Breast epithelium (tissue), 3 donors: ENCODE data around the gene TNFAIP3.

Experiments
- CTCF ChIP-seq, 3 donors: fragments of 450-650 bp; IDR thresholded peaks; one replicate each; pipeline ENCODE4 v1.5.1; 2016 to 2017; ENCODE audit warnings: antibody characterized with exemption in 3 of 3, mild to moderate bottlenecking in 3 of 3, moderate library complexity in 3 of 3
- POLR2A ChIP-seq: fragments of 450-650 bp; IDR thresholded peaks from one replicate; pipeline ENCODE4 v1.6.1; 2016; ENCODE audit warnings: antibody characterized with exemption, mild to moderate bottlenecking, moderate library complexity

- TF ChIP-seq POLR2A (no peak), CTCF (IDR thresholded peaks at IDR 0.05) (no peak)
Observed at GRCh38 chr6:137869549-137870307, 2.7 kb downstream of the TNFAIP3 start.
